ENCODE results near the gene ZNF142. TPM values are rescaled to one million over a fixed set of nuclear protein-coding genes. Genes with fewer than 3 reads are reported as not detected.

ZNF142 gene
- total RNA-seq, result 10 to 100 TPM; 13.6 to 17.9 TPM

GRCh38 chr2:218659258-218659987 is at the start of gene ZNF142, which contains the start of gene BCS1L:
Gene ZNF142, minus strand, starts transcription at chr2:218659623. Its CDS starts 3,194 bp downstream, at chr2:218656429.
Gene BCS1L, plus strand, starts transcription at chr2:218659683. Its CDS starts 1,305 bp downstream, at chr2:218660988.
- Histone ChIP-seq H3K4me1 (peaks cover 0 to 31% of the 10 kb centered on the region in 2 donors), H3K27ac (peak within 1 kb of the TSS; percentile 65 to 68), H3K27me3 (no peaks in the 10 kb centered on the region), H3K4me3 (peak within 1 kb of the TSS; percentile 68 to 70), H3K9me3 (no peaks in the 10 kb centered on the region), H3K36me3 (peaks cover 45% of the 10 kb centered on the region)
- DNase-seq (ENCODE audit: low spot score), result peak; percentile 92
- TF ChIP-seq CTCF (IDR thresholded peaks at IDR 0.05), result no peak

- Histone ChIP-seq H3K9me3 (no peaks in the 10 kb centered on the region), H3K27ac (no peak overlapping the region), H3K4me3 (no peak overlapping the region), H3K27me3 (no peaks in the 10 kb centered on the region), H3K4me1 (peaks cover 0 to 4% of the 10 kb centered on the region in 2 donors), H3K36me3 (no peaks in the 10 kb centered on the region)
- no peak for DNase-seq (ENCODE audit: low spot score)
- TF ChIP-seq CTCF (IDR thresholded peaks at IDR 0.05), result no peak
Measured at GRCh38 chr2:218708086-218708485, 48.7 kb upstream of the ZNF142 start.

GRCh38 chr2:218703341-218703740 is 43.9 kb upstream of the ZNF142 start:
- Histone ChIP-seq H3K9me3 (no peaks in the 10 kb centered on the region), H3K27me3 (no peaks in the 10 kb centered on the region), H3K4me3 (no peak overlapping the region), H3K4me1 (no peaks in the 10 kb centered on the region), H3K27ac (no peak overlapping the region), H3K36me3 (peaks cover 7% of the 10 kb centered on the region)
- TF ChIP-seq CTCF (IDR thresholded peaks at IDR 0.05), result no peak
- no peak for DNase-seq (ENCODE audit: low spot score)

- Histone ChIP-seq H3K4me3 (no peak overlapping the region), H3K36me3 (peaks cover 11% of the 10 kb centered on the region)
- no peak for TF ChIP-seq CTCF (IDR thresholded peaks at IDR 0.05)
Measured at GRCh38 chr2:218701806-218702205, 42.4 kb upstream of the ZNF142 start.

GRCh38 chr2:218698885-218699284 is 39.5 kb upstream of the ZNF142 start:
- Histone ChIP-seq H3K4me3 (no peak overlapping the region), H3K36me3 (peaks cover 25% of the 10 kb centered on the region), H3K27me3 (no peaks in the 10 kb centered on the region), H3K9me3 (no peaks in the 10 kb centered on the region), H3K27ac (no peak overlapping the region), H3K4me1 (no peaks in the 10 kb centered on the region)
- no peak for DNase-seq (ENCODE audit: low spot score)
- no peak for TF ChIP-seq CTCF (IDR thresholded peaks at IDR 0.05)

More at GRCh38 chr2:218701806-218702205, 42.4 kb upstream of the ZNF142 start:
- no peaks in the 10 kb centered on the region for H3K4me1 ChIP-seq
- H3K9me3 ChIP-seq, result no peaks in the 10 kb centered on the region
- H3K27ac ChIP-seq, result no peak overlapping the region
- DNase-seq (ENCODE audit: low spot score), result no peak
- no peaks in the 10 kb centered on the region for H3K27me3 ChIP-seq
